IPS DF 6.9 (cell line): Measurements from ENCODE around the gene SP140L.
"Not testable (repeated sequence)": the region's sequence is repeated elsewhere in the genome, so short reads cannot be mapped to it uniquely, and the experiment has no call there.

Source experiments
- DNase-seq: peaks from one replicate; pipeline ENCODE4 v3.0.0-alpha.2; 2013; ENCODE audit warnings: low read depth, low spot score
- H3K27ac ChIP-seq: one replicate; pipeline ENCODE4 v1.5.1; 2013; ENCODE audit warnings: low read length, control low read depth
- H3K27me3 ChIP-seq: 2 replicates; pipeline ENCODE4 v1.6.1; 2013; ENCODE audit warnings: mild to moderate bottlenecking, low read length; ENCODE audit not compliant: control insufficient read depth, insufficient read depth
- H3K36me3 ChIP-seq: 2 replicates; pipeline ENCODE4 v1.6.1; 2013; ENCODE audit warnings: low read length; ENCODE audit not compliant: control insufficient read depth, insufficient read depth
- H3K4me1 ChIP-seq: 2 replicates; pipeline ENCODE4 v1.6.1; 2013; ENCODE audit warnings: low read length; ENCODE audit not compliant: control insufficient read depth, insufficient read depth
- H3K4me3 ChIP-seq: 2 replicates; pipeline ENCODE4 v1.5.1; 2013; ENCODE audit warnings: mild to moderate bottlenecking, low read length
- H3K9me3 ChIP-seq: 2 replicates; pipeline ENCODE4 v1.6.1; 2013; ENCODE audit warnings: low read length, inconsistent platforms; ENCODE audit not compliant: control insufficient read depth, insufficient read depth
- WGBS: extraction: QIAGEN DNeasy Blood & Tissue Kit; methylation state at CpG from one replicate; pipeline ENCODE4 v1.1.7; 2013; ENCODE audit warnings: mixed read lengths, missing lambda C conversion rate; ENCODE audit not compliant: insufficient read length, insufficient coverage; 5-methylcytosine and 5-hydroxymethylcytosine counted together

SP140L gene

GRCh38 chr2:230326453-230327417, at the start of gene SP140L:
TSS of gene SP140L (plus strand) at chr2:230327193. CDS start at chr2:230327270, 77 bp downstream.
- DNase-seq, result no peak
- no peaks in the 10 kb centered on the region; the same call in 1 of the 2 replicates for H3K9me3 ChIP-seq
- H3K36me3 ChIP-seq, result no peaks in the 10 kb centered on the region
- H3K27me3 ChIP-seq, result no peaks in the 10 kb centered on the region
- no CpG with 5 or more reads among the region's 11 CpGs for WGBS
- H3K4me3 ChIP-seq, result no peak within 1 kb of the TSS
- H3K27ac ChIP-seq, result no peak within 1 kb of the TSS
- H3K4me1 ChIP-seq, result no peaks in the 10 kb centered on the region; the same call in 1 of the 2 replicates

GRCh38 chr2:230282936-230283335, 44.1 kb upstream of the SP140L start:
- Histone ChIP-seq H3K27me3 (no peaks in the 10 kb centered on the region), H3K9me3 (no peaks in the 10 kb centered on the region), H3K27ac (no peak overlapping the region), H3K4me1 (no peaks in the 10 kb centered on the region), H3K4me3 (no peak overlapping the region), H3K36me3 (no peaks in the 10 kb centered on the region)
- WGBS, result no CpG with 5 or more reads among the region's 2 CpGs
- no peak for DNase-seq

- no CpG with 5 or more reads among the region's 3 CpGs for WGBS
- Histone ChIP-seq H3K36me3 (no peaks in the 10 kb centered on the region), H3K4me3 (no peak overlapping the region), H3K27me3 (no peaks in the 10 kb centered on the region), H3K9me3 (no peaks in the 10 kb centered on the region), H3K4me1 (no peaks in the 10 kb centered on the region), H3K27ac (no peak overlapping the region)
- no peak for DNase-seq
Measured at GRCh38 chr2:230286048-230286447, 40.9 kb upstream of the SP140L start.

- not testable (repeated sequence) for H3K4me3 ChIP-seq, H3K9me3 ChIP-seq, H3K27me3 ChIP-seq, H3K36me3 ChIP-seq, H3K4me1 ChIP-seq, H3K27ac ChIP-seq
- WGBS, result no CpG with 5 or more reads among the region's 4 CpGs
- DNase-seq, result peak; percentile 11
Measured at GRCh38 chr2:230289311-230289710, 37.7 kb upstream of the SP140L start.

GRCh38 chr2:230295192-230295591, 31.8 kb upstream of the SP140L start:
- Histone ChIP-seq H3K9me3 (no peaks in the 10 kb centered on the region), H3K27ac (no peak overlapping the region), H3K36me3 (no peaks in the 10 kb centered on the region), H3K27me3 (no peaks in the 10 kb centered on the region), H3K4me1 (no peaks in the 10 kb centered on the region), H3K4me3 (no peak overlapping the region)
- WGBS, result no CpG with 5 or more reads among the region's 6 CpGs
- no peak for DNase-seq

- H3K9me3 ChIP-seq, result no peaks in the 10 kb centered on the region
- DNase-seq, result no peak
Measured at GRCh38 chr2:230296917-230297316, 30.1 kb upstream of the SP140L start.

GRCh38 chr2:230299618-230300017, 27.4 kb upstream of the SP140L start:
- H3K27me3 ChIP-seq, result no peaks in the 10 kb centered on the region
- no peak overlapping the region for H3K27ac ChIP-seq
- no CpG with 5 or more reads among the region's 2 CpGs for WGBS
- H3K36me3 ChIP-seq, result no peaks in the 10 kb centered on the region
- no peak overlapping the region for H3K4me3 ChIP-seq
- no peaks in the 10 kb centered on the region for H3K9me3 ChIP-seq
- no peaks in the 10 kb centered on the region for H3K4me1 ChIP-seq
- no peak for DNase-seq

More at GRCh38 chr2:230296917-230297316, 30.1 kb upstream of the SP140L start:
- Histone ChIP-seq H3K27ac (no peak overlapping the region), H3K4me1 (no peaks in the 10 kb centered on the region), H3K4me3 (no peak overlapping the region), H3K36me3 (no peaks in the 10 kb centered on the region), H3K27me3 (no peaks in the 10 kb centered on the region)

- DNase-seq, result no peak
- Histone ChIP-seq H3K27ac (no peak overlapping the region), H3K4me1 (no peaks in the 10 kb centered on the region), H3K9me3 (no peaks in the 10 kb centered on the region; the same call in 1 of the 2 replicates), H3K27me3 (no peaks in the 10 kb centered on the region), H3K36me3 (no peaks in the 10 kb centered on the region), H3K4me3 (no peak overlapping the region)
- no CpG with 5 or more reads among the region's 23 CpGs for WGBS
Measured at GRCh38 chr2:230305416-230306275, 21.3 kb upstream of the SP140L start.

GRCh38 chr2:230306474-230306873, 20.5 kb upstream of the SP140L start:
- no CpG with 5 or more reads among the region's 2 CpGs for WGBS
- no peak overlapping the region for H3K27ac ChIP-seq
- no peak for DNase-seq
- H3K36me3 ChIP-seq, result no peaks in the 10 kb centered on the region
- no peak overlapping the region for H3K4me3 ChIP-seq
- no peaks in the 10 kb centered on the region for H3K4me1 ChIP-seq
- H3K27me3 ChIP-seq, result no peaks in the 10 kb centered on the region
- no peaks in the 10 kb centered on the region; the same call in 1 of the 2 replicates for H3K9me3 ChIP-seq

- DNase-seq, result no peak
- no peaks in the 10 kb centered on the region; the same call in 1 of the 2 replicates for H3K9me3 ChIP-seq
- no CpG with 5 or more reads among the region's 2 CpGs for WGBS
- H3K27ac ChIP-seq, result no peak overlapping the region
- no peak overlapping the region for H3K4me3 ChIP-seq
- no peaks in the 10 kb centered on the region for H3K36me3 ChIP-seq
- no peaks in the 10 kb centered on the region; the same call in 1 of the 2 replicates for H3K4me1 ChIP-seq
- H3K27me3 ChIP-seq, result no peaks in the 10 kb centered on the region
Measured at GRCh38 chr2:230307485-230307884, 19.5 kb upstream of the SP140L start.
